Sciatic nerve (tissue), 2 donors: Measurements from ENCODE around the gene TRMU. TPM values are rescaled to one million over a fixed set of nuclear protein-coding genes. Genes with fewer than 3 reads are reported as not detected.
A peak's percentile ranks its signal among the peaks of the same experiment; 100 is the strongest.

ENCODE experiments used
- ATAC-seq: fragments of 200-7000 bp; cut with Tn5 transposase; one replicate; pipeline ENCODE4 v1.9.1; 2020; ENCODE audit warnings: mild to moderate bottlenecking, moderate library complexity
- DNase-seq: peaks from one replicate; pipeline ENCODE4 v3.0.0-alpha.2; 2020; ENCODE audit warnings: low spot score
- intact Hi-C: fragments of 100-400 bp; cut with DNase I; formaldehyde crosslinking; loops from one replicate; pipeline ENCODE4 v1.14.2; 2022
- total RNA-seq: library from RNA; stranded (reverse); fragmentation: NEBNext Ultra II Directional; extraction: Animal tissue kit (Norgen Biotek cat#: 25700); gene quantifications from one replicate; pipeline ENCODE4 v1.2.1, GENCODE V29; 2021
- donor health status: DM: no; HTN: no; CAD: no.
- donor health status: DM: no; HTN: no; CAD: no.

Gene TRMU, protein sequence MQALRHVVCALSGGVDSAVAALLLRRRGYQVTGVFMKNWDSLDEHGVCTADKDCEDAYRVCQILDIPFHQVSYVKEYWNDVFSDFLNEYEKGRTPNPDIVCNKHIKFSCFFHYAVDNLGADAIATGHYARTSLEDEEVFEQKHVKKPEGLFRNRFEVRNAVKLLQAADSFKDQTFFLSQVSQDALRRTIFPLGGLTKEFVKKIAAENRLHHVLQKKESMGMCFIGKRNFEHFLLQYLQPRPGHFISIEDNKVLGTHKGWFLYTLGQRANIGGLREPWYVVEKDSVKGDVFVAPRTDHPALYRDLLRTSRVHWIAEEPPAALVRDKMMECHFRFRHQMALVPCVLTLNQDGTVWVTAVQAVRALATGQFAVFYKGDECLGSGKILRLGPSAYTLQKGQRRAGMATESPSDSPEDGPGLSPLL
- total RNA-seq: 34.1 TPM

DNA sequence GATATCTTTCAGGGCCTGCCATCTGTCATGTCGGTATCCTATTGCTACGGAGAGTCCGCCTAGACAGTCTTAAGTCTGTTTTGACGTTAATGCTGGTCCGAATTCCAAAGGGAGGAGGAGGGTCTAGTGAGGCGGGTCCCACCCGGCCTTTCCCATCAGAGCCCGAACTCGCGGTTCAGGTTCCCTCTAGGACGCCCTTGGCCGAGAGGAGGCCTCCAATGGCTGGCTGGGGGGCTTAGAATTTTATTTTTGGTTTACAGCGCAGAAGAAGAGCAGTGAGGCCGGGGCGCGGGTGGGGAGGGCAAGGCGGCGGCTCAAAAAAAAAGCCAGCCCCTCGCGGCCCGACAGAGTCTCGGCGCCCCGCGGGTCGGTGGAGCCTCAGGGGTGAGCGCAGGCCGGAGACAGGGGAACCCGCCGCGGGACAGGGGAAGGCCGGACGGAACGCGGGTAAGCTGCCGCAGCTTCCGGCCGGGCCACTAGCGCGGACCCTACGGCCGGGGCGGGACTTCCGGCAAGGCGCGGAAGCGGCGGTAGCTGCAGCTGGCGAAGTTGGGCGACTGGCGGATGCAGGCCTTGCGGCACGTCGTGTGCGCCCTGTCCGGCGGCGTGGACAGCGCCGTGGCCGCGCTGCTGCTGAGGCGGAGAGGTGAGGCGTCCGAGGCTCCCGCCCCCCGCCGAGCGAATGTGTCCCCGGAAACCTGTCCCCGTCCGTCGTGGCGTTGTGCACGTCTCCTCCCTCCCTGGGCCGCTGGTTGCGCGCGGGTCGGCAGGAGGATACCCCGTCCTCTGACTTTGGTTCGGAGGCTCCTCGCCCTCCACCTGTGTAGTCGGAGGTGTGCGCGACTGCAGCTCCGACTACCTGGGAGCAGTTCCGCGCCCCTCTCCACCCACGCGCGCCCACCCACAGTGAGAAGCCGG lies at the start of gene TRMU:
Gene TRMU, plus strand, starts transcription at position 514 of the 918 bp plus-strand sequence. Its CDS starts 51 bp downstream, at position 565.
- ATAC-seq (peak; percentile 96), DNase-seq (peak; percentile 90)
- intact Hi-C loops: no loop called here

DNA sequence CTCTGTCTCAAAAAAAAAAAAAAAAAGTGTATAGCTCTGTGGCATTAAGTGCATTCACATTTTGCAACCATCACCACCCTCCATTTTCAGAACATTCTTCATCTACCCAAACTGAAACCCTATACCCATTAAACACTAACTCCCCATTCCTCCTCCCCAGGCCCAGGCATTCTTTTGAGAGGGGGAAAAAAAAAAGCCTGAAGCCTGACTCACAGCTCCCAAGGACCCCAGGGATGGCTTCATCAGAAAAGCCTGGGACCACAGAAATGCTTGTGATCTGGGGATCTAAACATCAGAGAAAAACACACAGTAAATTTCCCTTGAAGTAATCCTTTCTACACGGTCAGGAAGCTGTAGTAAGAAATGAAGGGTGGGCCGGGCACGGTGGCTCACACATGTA lies 49.5 kb upstream of the TRMU start:
- intact Hi-C loops: no loop called here
- ATAC-seq: no peak

DNA sequence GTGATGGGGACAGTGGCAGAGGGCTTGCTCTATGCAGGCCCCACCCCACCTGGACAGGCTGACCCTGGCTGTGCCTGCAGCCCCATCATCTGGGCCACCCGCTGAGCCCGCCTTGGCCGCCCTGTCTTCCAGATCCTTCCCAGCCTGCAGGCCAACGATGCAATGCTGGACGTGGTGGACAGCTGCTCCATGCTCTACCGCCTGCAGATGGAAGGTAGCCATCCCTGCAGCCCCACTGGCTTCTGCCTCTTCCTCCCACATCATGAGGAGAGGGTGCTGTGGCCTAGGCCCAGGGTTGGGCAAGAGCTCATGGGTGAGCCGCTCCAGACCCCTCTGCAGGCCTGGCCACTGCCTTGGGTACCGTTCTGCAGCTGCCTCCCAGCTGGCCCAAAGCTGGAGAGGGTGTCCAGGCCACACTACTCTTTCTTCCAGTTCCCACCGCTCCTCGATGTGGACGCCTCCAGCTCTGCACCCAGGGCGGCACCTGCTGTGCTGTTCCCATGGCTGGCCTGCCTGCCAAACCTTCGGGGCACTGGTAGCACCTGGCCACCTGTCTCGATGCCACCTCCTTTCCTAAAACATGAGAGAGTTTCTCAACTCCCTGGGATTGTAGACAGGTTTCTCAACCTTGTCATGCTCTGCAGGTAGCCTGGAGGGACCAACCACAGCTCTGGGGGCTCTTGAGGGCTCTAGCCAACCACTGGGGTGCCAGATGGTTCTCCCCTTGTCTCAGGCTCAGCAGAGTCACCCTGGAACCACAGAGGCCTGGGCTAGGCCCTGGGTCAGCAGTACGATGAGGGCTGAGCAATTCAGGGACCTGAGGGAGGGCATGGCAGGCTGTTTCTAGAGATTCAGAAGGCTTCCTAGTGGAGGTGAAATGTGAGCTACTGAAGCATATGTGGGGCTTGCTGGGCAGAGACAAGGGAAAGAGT lies 48.3 kb upstream of the TRMU start:
- DNase-seq: no peak
- intact Hi-C loops: no loop called here

More for the DNA sequence above, 49.5 kb upstream of the TRMU start:
- no peak for DNase-seq

DNA sequence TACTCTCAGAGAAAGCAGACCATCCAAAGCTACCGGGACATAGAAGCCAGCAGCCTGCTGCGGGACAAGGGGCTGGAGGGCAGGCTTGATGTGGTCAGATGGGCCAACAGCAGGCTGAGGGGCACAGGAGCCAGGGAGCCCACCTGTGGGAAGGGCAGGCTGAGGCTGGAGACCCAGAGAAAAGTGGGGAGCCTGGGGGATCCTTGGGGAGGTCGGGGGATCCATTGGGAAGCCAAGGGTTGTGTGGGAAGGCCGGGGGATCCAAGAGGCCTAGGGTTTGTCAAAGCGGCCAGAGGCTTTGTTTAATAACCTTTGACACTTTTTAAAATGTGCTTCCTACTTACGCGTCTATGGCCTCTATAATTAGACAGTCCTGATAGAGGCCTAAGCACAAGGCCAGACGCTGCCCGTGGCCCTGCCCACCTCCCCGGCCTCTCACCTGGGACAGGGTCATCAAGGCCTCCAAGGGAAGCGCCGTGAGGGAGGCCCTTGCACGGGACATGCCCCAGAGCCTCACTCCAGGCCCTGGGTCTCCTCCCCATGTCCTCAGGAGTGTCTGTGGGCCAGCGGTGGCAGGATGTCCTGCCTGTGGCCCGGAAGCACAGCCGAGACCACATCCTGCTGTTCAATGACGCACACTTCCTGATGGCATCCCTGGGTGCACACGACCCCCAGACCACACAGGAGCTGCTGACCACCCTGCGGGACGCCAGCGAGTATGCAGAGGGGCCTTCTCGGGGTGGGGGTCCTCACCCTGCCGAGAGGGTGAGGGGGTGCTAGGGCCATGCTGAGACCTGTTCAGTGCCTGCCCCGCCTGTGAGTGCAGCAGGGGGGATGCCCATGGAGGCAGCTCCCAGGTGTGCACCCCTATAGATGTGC lies 47.4 kb upstream of the TRMU start:
- DNase-seq: no peak
- ATAC-seq: peak; percentile 47
- intact Hi-C loops: no loop called here

More for the DNA sequence above, 48.3 kb upstream of the TRMU start:
- no peak for ATAC-seq

DNA sequence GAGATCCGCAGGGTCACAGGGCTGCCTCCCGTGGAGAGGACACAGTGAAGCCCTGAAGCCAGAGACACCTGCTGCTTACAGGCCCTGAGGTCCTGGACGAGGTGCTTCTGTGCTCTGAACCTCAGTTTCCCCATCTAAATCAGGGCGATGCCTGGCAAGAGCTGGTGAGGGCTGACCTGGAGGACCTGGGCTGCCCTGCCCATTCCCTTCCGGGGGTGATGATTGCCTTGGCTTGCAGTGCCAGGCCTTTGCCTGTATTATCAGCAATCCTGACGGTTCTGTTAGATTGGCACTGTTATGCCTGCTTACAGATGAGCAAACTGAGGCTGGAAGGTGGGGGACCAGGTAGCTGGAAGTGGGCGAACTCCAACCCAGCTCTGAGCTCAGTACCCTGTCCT lies 46.7 kb upstream of the TRMU start:
- ATAC-seq: no peak
- intact Hi-C loops: no loop called here
- no peak for DNase-seq

DNA sequence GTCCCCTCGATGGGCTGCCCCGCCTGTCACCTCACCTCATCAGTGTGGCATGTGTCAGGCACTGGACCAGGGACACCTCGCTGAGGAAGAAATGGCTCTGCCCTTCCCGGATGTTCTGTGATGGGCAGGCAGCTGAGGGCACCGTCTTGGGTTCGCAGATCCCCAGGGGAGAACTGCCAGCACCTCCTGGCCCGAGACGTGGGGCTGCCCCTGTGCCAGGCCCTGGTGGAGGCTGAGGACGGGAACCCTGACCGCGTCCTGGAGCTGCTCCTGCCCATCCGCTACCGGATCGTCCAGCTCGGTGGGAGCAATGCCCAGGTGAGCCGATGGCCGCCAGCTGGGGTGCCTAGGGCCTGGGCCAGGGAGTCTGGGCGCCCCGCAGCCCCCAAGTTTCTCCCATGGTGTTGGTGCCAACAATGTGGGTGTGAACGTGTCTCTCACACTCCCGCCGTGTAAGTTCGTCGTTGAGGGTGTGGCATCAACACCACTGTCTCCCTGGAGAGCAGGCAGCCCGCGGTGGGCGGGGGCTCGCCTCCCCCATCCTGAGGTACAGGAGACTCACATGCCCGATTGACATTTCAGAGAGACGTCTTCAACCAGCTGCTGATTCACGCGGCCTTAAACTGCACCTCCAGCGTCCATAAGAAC lies 46.1 kb upstream of the TRMU start:
- no peak for DNase-seq
- ATAC-seq: no peak
- intact Hi-C loops: no loop called here

DNA sequence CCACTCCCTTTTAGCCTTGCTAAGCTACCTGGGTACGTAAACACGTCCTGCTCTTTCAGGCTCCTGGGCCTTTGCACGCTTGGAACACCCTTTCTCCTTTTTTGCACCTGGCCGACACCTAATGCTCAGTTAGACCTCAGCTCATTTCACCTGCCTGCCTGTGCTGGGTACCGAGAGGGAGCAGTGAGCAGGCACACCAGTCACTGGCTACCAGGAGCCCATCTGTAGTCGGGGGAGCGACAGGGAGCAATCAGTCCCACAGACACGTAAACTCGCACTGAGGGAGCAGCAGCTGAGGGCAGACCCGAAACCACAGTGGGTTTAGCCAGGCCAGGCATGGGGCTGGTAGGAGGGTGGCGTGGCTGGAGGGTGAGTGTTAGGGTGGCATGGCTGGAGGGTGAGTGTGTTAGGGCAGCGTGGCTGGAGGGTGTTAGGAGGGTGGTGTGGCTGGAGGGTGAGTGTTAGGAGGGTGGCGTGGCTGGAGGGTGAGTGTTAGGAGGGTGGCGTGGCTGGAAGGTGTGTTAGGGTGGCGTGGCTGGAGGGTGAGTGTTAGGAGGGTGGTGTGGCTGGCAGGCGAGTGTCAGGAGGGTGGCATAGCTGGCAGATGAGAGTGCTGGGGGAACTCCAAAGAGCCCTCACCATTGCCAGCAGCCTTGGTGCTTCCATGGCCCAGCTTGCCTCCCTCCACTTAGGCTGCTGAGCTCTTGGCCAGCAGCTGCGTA lies 45.2 kb upstream of the TRMU start:
- intact Hi-C loops: loop anchor here (5.0 to 10.0 kb wide), 2 partner anchors 65 to 168 kb away; no protein-coding TSS in a partner anchor
- DNase-seq (no peak), ATAC-seq (no peak)

DNA sequence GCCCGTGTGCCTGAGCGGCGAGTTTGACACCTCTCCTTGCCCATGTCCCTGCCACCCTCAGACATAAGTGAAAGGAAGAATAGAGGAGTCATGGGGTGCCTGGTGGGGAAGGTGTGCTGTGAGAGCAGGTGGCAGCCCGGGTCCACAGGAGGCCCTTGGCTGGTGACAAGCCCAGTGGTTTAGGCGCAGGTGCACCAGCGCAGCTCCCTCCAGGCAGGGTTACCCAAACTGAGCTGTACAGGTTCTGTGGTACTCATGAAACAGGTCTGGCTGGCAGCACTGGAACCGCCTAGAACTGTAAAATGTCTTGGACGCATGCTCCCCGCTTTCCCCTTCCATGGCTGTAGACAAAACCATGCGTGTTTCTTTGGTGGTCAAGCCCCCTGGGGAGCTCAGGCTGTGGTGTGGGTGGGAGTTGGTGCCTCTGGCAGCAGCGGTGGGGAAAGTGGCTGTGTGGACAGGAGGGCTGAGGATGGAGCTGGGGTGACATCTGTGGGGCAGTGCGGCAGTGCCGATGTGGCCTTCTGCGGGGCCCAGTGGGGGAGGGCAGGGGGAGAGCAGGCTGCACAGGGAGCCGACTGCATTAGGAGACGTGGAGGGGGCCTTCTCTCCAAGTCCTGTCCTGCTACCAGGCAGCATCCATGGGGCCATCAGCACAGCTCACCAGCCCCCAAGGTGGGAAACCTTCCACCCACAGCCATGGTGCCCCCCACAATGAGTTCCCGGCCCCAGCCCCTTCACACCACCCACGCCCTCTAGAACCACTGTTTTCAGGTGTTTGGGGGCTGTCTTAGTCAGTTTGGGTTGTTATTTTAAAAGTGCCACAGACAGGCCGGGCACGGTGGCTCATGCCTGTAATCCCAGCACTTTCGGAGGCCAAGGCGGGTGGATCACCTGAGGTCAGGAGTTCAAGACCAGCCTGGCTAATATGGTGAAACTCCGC lies 44.4 kb upstream of the TRMU start:
- no peak for ATAC-seq
- intact Hi-C loops: loop anchor here (5.0 to 10.0 kb wide), 2 partner anchors 64 to 169 kb away; no protein-coding TSS in a partner anchor
- DNase-seq: no peak

DNA sequence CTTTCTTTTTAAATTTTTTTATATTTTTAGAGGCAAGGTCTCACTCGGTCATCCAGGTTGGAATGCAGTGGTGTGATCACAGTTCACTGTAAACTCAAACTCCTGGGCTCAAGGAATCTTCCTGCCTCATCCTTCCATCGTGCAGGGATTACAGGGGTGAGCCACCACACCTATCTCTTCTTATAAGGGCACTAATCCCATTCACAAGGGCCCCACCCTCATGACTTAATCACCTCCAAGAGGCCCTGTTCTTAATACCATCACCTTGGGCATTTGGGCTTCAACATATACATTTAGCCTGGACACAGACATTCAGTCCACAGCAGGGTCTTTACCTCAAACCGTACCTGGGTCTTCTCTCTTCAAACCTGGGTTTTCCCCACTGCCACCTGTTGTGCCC lies 43.3 kb upstream of the TRMU start:
- intact Hi-C loops: loop anchor here (5.0 to 10.0 kb wide), 2 partner anchors 63 to 170 kb away; no protein-coding TSS in a partner anchor
- DNase-seq: no peak

DNA sequence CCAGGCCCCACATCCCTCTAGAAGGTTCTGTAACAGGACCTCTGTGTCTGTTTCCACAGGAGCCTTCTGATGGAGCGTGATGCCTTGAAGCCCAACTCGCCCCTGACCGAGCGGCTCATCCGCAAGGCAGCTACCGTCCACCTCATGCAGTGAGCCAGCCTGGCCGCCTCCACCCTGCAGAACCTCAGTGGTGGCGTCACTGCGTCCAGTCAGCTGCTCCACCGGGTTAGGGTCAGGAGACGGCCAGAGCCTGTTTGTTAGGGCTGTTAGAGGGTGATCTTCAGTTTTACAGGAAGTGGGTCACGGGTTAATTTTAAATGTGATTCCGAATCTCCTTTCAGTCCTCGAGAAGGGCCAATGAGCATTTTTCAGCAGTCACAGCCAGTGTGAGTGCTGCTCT lies 42.8 kb upstream of the TRMU start:
- no peak for DNase-seq
- intact Hi-C loops: loop anchor here (5.0 to 10.0 kb wide), 2 partner anchors 62 to 170 kb away; no protein-coding TSS in a partner anchor

More for the DNA sequence above, 43.3 kb upstream of the TRMU start:
- ATAC-seq: no peak

DNA sequence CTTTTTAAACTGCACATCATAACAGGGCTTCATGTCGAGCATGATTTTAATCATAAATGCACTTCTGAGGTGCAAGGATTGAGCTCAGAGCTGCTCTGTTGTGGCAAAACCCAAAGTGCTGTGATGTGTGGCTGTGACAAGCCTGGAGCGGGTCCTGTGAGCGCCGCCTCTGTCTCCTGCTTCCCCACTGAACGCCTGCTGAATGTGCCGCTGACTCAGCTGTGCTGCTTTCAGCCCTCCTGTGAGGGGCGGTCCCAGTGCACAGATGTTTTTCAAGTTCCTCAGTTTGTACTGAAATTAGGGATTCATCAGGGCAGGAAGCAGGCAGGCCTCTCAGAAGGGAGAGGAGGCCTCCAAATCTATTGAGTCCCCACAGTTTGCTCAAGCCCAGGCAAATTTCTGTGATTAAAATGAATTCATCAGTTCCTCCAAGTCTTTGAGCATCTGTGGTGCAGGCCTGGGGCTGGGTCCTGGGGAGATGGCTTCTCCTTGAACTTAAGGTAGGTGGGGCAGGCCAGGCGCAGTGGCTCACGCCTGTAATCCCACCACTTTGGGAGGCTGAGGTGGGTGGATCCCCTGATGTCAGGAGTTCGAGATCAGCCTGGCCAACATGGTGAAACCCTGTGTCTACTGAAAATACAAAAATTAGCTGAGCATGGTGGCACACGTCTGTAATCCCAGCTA lies 41.8 kb upstream of the TRMU start:
- DNase-seq (peak; percentile 75), ATAC-seq (peak; percentile 42)
- intact Hi-C loops: loop anchor here (5.0 to 10.0 kb wide), 2 partner anchors 61 to 171 kb away; no protein-coding TSS in a partner anchor

More for the DNA sequence above, 42.8 kb upstream of the TRMU start:
- ATAC-seq: no peak

DNA sequence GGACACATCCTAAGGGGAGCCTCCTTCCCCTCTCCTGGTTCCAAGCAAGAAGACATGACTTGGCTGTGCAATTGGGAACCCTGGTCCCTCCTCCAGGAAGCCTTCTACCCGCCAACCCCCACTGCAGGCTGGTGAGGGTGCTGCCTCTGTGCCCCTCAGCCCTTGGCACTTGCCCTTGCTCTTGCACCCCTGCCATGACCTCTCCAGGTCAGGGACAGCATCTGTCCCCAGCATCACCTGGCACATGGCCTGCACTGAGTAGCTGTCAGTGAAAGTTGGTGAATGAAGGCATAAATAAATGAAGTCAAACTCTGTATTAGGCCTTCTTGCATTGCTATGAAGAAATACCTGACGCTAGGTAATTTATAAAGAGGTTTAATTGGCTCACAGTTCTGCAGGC lies 40.7 kb upstream of the TRMU start:
- intact Hi-C loops: loop anchor here (5.0 to 10.0 kb wide), 2 partner anchors 60 to 172 kb away; no protein-coding TSS in a partner anchor
- DNase-seq (no peak), ATAC-seq (no peak)

DNA sequence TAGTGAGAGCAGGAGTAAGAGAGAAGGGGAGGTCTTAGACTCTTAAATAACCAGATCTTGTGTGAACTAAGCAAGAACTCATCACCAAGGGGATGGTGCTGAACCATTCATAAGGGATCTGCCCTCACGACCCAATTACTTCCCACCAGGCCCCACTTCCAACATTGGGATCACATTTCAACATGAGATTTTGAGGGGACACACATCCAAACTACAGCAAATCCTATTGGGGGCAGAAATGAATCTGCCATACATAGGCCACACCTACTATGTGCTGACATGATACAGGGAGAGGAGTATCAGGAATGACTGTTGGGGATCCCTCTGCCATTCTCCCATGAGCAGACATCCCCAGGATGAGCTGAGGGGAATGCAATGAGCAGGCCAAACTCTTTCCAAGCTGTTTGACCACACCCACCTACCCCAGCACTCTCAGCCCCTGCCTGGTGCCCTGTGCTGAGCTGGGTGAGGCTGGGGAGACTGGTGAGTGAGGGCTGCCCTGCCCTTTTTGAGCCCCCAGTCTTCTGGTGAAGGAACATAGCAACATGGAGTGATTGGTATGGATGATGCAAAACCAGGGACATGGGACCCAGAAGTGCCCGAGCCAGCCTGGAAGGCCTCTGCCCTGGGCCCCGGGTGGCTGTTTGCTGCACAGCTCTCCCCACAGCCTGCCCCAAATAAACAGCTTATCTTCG lies 40.1 kb upstream of the TRMU start:
- intact Hi-C loops: loop anchor here (10.0 kb wide), 1 partner anchor 59 kb away; no protein-coding TSS in a partner anchor
- ATAC-seq (no peak), DNase-seq (no peak)
